ENCODE measurements around the gene IFI44. TPM values are rescaled to one million over a fixed set of nuclear protein-coding genes. Genes with fewer than 3 reads are reported as not detected.

Gene IFI44
- total RNA-seq, 1 experiment from 2014 or later = not detected

- no peak for DNase-seq
- Histone ChIP-seq H3K4me3 (ENCODE audit: insufficient read depth, low read depth, low read length) (no peak overlapping the region), H3K36me3 (replicated peaks; ENCODE audit: control insufficient read depth, insufficient read depth, low read length) (no peaks in the 10 kb centered on the region)
These were observed 52.8 kb downstream of the IFI44 start for GRCh38 chr1:78702426-78702825.

GRCh38 chr1:78703806-78704205, 54.2 kb downstream of the IFI44 start:
- Histone ChIP-seq H3K27me3 (ENCODE audit: control insufficient read depth, insufficient read depth, low read length) (no peaks in the 10 kb centered on the region), H3K4me3 (ENCODE audit: insufficient read depth, low read depth, low read length) (no peak overlapping the region), H3K36me3 (replicated peaks; ENCODE audit: control insufficient read depth, insufficient read depth, low read length) (no peaks in the 10 kb centered on the region)
- DNase-seq = no peak

More at GRCh38 chr1:78702426-78702825, 52.8 kb downstream of the IFI44 start:
- H3K27me3 ChIP-seq (ENCODE audit: control insufficient read depth, insufficient read depth, low read length) = no peaks in the 10 kb centered on the region

- no peak for DNase-seq
- no peaks in the 10 kb centered on the region for H3K36me3 ChIP-seq (replicated peaks; ENCODE audit: control insufficient read depth, insufficient read depth, low read length)
- no peaks in the 10 kb centered on the region for H3K27me3 ChIP-seq (ENCODE audit: control insufficient read depth, insufficient read depth, low read length)
- H3K4me3 ChIP-seq (ENCODE audit: insufficient read depth, low read depth, low read length) = no peak overlapping the region
These were observed 62.9 kb downstream of the IFI44 start for GRCh38 chr1:78712467-78713051.

GRCh38 chr1:78713297-78713696, 63.7 kb downstream of the IFI44 start:
- Histone ChIP-seq H3K36me3 (replicated peaks; ENCODE audit: control insufficient read depth, insufficient read depth, low read length) (no peaks in the 10 kb centered on the region), H3K4me3 (ENCODE audit: insufficient read depth, low read depth, low read length) (no peak overlapping the region), H3K27me3 (ENCODE audit: control insufficient read depth, insufficient read depth, low read length) (no peaks in the 10 kb centered on the region)
- DNase-seq = no peak

Other genes with a start within 250 kb of the IFI44 start
- not detected in 2 replicates for gene PTGFR, start 158.9 kb upstream of the IFI44 start, total RNA-seq (2014; rRNA removed; shearing (Covaris generic))
- gene IFI44L, start 29.4 kb upstream of the IFI44 start, total RNA-seq (2014; rRNA removed; shearing (Covaris generic)) = 0.48 TPM in 1 of 2 replicates, not detected in the other

Data from H7 (cell line).